D721Med (cell line): ENCODE measurements around the gene ABCA7.

ENCODE experiments used
- DNase-seq: peaks from one replicate; pipeline ENCODE4 v3.0.0; 2011; ENCODE audit warnings: low spot score; ENCODE audit not compliant: insufficient read length
- FAIRE-seq: peaks from 2 replicates; lab custom pipeline; 2011; peaks lifted over from hg19 to GRCh38; lab: Jason Lieb, UNC
- CTCF ChIP-seq: IDR thresholded peaks from 2 replicates; pipeline ENCODE4 v1.5.1; 2012; ENCODE audit warnings: mild to moderate bottlenecking, control low read depth; ENCODE audit not compliant: insufficient read depth; ENCODE audit errors: missing control alignments

Gene ABCA7

DNA sequence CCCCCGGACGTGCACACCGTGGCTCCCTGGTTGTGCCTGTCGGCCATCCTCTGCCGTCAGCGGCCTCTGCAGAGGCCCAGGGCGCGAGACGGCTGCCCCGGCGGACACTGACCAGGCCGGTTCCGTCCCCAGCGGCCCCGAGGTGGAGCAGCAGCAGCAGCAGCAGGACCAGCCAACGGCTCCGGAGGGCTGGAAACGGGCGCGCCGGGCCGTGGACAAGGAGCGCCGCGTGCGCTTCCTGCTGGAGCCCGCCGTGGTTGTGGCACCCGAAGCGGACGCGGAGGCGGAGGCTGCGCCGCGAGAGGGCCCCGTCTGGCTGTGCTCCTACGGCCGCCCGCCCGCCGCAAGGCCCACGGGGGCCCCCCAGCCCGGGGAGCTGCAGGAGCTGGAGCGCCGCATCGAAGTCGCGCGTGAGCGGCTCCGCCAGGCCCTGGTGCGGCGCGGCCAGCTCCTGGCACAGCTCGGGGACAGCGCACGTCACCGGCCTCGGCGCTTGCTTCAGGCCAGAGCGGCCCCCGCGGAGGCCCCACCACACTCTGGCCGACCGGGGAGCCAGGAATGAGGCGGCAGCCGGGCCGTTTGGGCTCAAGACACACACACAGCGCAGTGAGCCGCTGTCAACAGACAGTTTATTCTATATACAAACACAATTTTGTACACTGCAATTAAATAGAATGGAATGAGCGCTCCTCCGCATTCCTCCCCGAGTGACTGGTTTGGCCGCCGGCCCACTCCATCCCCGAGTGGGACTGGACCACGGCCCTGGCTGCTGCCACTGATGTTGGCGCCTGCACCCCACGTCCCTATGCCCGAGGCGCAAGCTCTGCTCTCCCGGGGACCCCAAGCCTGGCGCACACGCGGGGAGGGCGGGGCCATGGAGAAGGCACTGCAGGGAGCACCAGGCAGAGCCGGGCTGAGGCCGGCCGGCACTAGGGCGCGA, 30.6 kb upstream of the ABCA7 start:
- DNase-seq, result no peak
- FAIRE-seq, result no peak
- no peak for TF ChIP-seq CTCF

DNA sequence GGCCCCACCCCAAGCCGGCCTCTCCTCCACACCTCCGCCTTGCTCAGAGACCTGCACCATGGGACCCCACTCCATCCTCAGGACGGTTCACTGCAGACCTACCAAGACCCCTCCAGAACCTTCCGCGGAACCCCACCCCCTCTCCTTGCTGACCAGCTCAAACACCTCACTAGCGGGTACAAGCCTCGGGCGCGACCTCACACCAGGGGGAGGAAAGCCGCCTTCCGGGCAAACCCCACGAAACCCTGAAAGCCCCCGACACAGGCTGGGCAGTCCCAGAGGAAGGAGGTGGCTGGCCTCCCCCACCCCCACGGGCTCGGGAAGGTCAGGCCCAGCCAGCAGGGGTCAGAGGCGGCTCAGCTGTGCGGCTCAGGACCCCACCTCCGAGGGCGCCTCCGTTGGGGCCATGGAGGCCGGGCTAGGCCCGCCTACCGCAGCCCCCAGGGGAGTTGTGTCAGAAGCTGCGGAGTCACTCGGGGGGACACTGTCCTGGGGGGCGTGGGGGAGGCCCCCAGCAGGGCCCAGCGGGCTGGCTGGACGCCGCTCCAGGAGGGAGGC, 29.8 kb upstream of the ABCA7 start:
- TF ChIP-seq CTCF, result no peak
- DNase-seq, result no peak
- no peak for FAIRE-seq

GRCh38 chr19:1010586-1011510, 29.1 kb upstream of the ABCA7 start:
- no peak for TF ChIP-seq CTCF
- DNase-seq (no peak), FAIRE-seq (no peak)

GRCh38 chr19:1011831-1012333, 28.0 kb upstream of the ABCA7 start:
- no peak for DNase-seq
- TF ChIP-seq CTCF, result no peak
- no peak for FAIRE-seq

- no peak for DNase-seq
- TF ChIP-seq CTCF, result no peak
- no peak for FAIRE-seq
These were observed 27.6 kb upstream of the ABCA7 start for GRCh38 chr19:1012334-1012733.

GRCh38 chr19:1013218-1013617, 26.7 kb upstream of the ABCA7 start:
- DNase-seq (no peak), FAIRE-seq (no peak)
- TF ChIP-seq CTCF, result no peak
